Colonic mucosa (tissue), 4 donors: Measurements from ENCODE around the gene OGFRL1. TPM values are rescaled to one million over a fixed set of nuclear protein-coding genes. Genes with fewer than 3 reads are reported as not detected.
"Not testable (repeated sequence)": the region's sequence is repeated elsewhere in the genome, so short reads cannot be mapped to it uniquely, and the experiment has no call there.

Experiments used
- DNase-seq: peaks from one replicate; pipeline ENCODE4 v3.0.0-alpha.2; 2020
- H3K27ac ChIP-seq: fragments of 200-600 bp; one replicate; pipeline ENCODE4 v1.8.0; 2021
- H3K27me3 ChIP-seq: fragments of 200-600 bp; one replicate; pipeline ENCODE4 v1.8.0; 2021
- H3K36me3 ChIP-seq: fragments of 200-600 bp; one replicate; pipeline ENCODE4 v1.8.0; 2021
- H3K4me1 ChIP-seq: fragments of 200-600 bp; one replicate; pipeline ENCODE4 v1.8.0; 2021; ENCODE audit warnings: mild to moderate bottlenecking
- H3K4me3 ChIP-seq: fragments of 200-600 bp; one replicate; pipeline ENCODE4 v1.8.0; 2021
- H3K9ac ChIP-seq, 2 donors: one replicate each; pipeline ENCODE4 v1.7.0; 2013; ENCODE audit warnings: control low read depth in 2 of 2, low read depth in 2 of 2, low read length in 2 of 2
- H3K9me3 ChIP-seq: fragments of 200-600 bp; one replicate; pipeline ENCODE4 v1.8.0; 2021
- CTCF ChIP-seq: fragments of 200-600 bp; IDR thresholded peaks from one replicate; pipeline ENCODE4 v1.8.0; 2022; ENCODE audit warnings: antibody characterized with exemption, mild to moderate bottlenecking
- intact Hi-C: fragments of 100-400 bp; cut with DNase I; formaldehyde crosslinking; loops from one replicate; pipeline ENCODE4 v1.14.1; 2022
- total RNA-seq, 2 donors: library from RNA; stranded (reverse); fragmentation: NEBNext Ultra II Directional in 1 of 2; extraction: Animal tissue kit (Norgen Biotek cat#: 25700) in 1 of 2; gene quantifications; one replicate each; pipeline ENCODE4 v1.2.1, GENCODE V29; 2021
- donor health status: healthy.
- donor health status: DM: no; HTN: no; CAD: no.
- donor health status: DM: no; HTN: no; CAD: no.

OGFRL1 gene
- total RNA-seq, 2 donors from 2014 or later: 3.2 to 5.3 TPM

- no peak overlapping the region for H3K27ac ChIP-seq
- H3K36me3 ChIP-seq: no peaks in the 10 kb centered on the region
- no peak overlapping the region for H3K9ac ChIP-seq
- H3K4me1 ChIP-seq: no peaks in the 10 kb centered on the region
- intact Hi-C loops: no loop called here
- H3K9me3 ChIP-seq: no peaks in the 10 kb centered on the region
- H3K4me3 ChIP-seq: no peak overlapping the region
- H3K27me3 ChIP-seq: no peaks in the 10 kb centered on the region
- TF ChIP-seq CTCF: no peak
- DNase-seq: no peak
Observed at GRCh38 chr6:71258078-71258866, 30.3 kb upstream of the OGFRL1 start.

- H3K27ac ChIP-seq: no peak overlapping the region
- H3K4me1 ChIP-seq: no peaks in the 10 kb centered on the region
- TF ChIP-seq CTCF: no peak
- no peaks in the 10 kb centered on the region for H3K36me3 ChIP-seq
- H3K4me3 ChIP-seq: no peak overlapping the region
- no peaks in the 10 kb centered on the region for H3K27me3 ChIP-seq
- intact Hi-C loops: no loop called here
- H3K9ac ChIP-seq: no peak overlapping the region
- DNase-seq: no peak
- no peaks in the 10 kb centered on the region for H3K9me3 ChIP-seq
Observed at GRCh38 chr6:71259888-71260604, 28.6 kb upstream of the OGFRL1 start.

GRCh38 chr6:71262914-71263313 is 25.7 kb upstream of the OGFRL1 start:
- H3K4me1 ChIP-seq: no peaks in the 10 kb centered on the region
- no peak overlapping the region for H3K9ac ChIP-seq
- no peak for DNase-seq
- no peaks in the 10 kb centered on the region for H3K9me3 ChIP-seq
- H3K36me3 ChIP-seq: no peaks in the 10 kb centered on the region
- no peak for TF ChIP-seq CTCF
- no peak overlapping the region for H3K27ac ChIP-seq
- no peaks in the 10 kb centered on the region for H3K27me3 ChIP-seq
- H3K4me3 ChIP-seq: no peak overlapping the region
- intact Hi-C loops: no loop called here

GRCh38 chr6:71266392-71266791 is 22.2 kb upstream of the OGFRL1 start:
- DNase-seq, H3K9me3 ChIP-seq, H3K4me1 ChIP-seq, H3K27me3 ChIP-seq, H3K9ac ChIP-seq, intact Hi-C loops, H3K36me3 ChIP-seq, H3K27ac ChIP-seq, H3K4me3 ChIP-seq: not testable (repeated sequence)

GRCh38 chr6:71268735-71269437 is 19.7 kb upstream of the OGFRL1 start:
- Histone ChIP-seq H3K9ac (no peak overlapping the region), H3K36me3 (no peaks in the 10 kb centered on the region), H3K27me3 (no peaks in the 10 kb centered on the region), H3K4me1 (no peaks in the 10 kb centered on the region), H3K27ac (no peak overlapping the region), H3K4me3 (no peak overlapping the region), H3K9me3 (no peaks in the 10 kb centered on the region)
- no peak for DNase-seq
- TF ChIP-seq CTCF: no peak
- intact Hi-C loops: no loop called here
